Measurements from ENCODE around the gene RNF208. TPM values are rescaled to one million over a fixed set of nuclear protein-coding genes. Genes with fewer than 3 reads are reported as not detected.

Gene RNF208
- total RNA-seq, 1 donor: 0.45 TPM

GRCh38 chr9:137223078-137223970 lies 1.3 kb upstream of the RNF208 start:
- TF ChIP-seq, protein P1, sequence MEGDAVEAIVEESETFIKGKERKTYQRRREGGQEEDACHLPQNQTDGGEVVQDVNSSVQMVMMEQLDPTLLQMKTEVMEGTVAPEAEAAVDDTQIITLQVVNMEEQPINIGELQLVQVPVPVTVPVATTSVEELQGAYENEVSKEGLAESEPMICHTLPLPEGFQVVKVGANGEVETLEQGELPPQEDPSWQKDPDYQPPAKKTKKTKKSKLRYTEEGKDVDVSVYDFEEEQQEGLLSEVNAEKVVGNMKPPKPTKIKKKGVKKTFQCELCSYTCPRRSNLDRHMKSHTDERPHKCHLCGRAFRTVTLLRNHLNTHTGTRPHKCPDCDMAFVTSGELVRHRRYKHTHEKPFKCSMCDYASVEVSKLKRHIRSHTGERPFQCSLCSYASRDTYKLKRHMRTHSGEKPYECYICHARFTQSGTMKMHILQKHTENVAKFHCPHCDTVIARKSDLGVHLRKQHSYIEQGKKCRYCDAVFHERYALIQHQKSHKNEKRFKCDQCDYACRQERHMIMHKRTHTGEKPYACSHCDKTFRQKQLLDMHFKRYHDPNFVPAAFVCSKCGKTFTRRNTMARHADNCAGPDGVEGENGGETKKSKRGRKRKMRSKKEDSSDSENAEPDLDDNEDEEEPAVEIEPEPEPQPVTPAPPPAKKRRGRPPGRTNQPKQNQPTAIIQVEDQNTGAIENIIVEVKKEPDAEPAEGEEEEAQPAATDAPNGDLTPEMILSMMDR (IDR thresholded peaks at IDR 0.05; ENCODE audit: insufficient read depth, low read length): no peak
- H3K4me3 ChIP-seq (ENCODE audit: low read depth, low read length): peak overlapping the region; percentile 80
- DNase-seq (ENCODE audit: low read depth): peak; percentile 99

GRCh38 chr9:137221506-137222111 lies 431 bp downstream of the RNF208 start:
- TF ChIP-seq, protein P1 (IDR thresholded peaks at IDR 0.05; ENCODE audit: insufficient read depth, low read length): no peak
- peak overlapping the region; percentile 14 for H3K4me3 ChIP-seq (ENCODE audit: low read depth, low read length)
- no peak for DNase-seq (ENCODE audit: low read depth)

DNA sequence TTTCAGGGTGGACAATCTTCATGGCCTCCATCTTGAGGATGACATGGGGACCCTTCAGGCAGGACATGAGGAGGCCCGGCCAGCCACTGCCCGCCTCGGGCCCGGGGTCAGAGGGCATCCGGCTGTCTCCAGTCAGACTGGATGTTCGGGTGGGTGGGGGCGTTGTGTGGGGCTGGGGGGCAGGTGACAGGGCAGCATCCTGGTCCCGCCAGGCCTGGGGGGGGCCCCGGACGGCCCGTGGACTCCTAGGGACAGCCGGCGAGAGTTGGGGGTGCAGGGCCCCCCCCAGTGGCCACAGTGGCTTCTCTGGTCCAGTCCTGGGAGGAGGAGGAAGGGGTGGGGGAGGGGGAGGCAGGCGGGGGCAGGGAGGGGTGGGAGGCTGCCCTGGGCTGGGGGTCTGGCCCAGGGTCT lies 940 bp downstream of the RNF208 start:
- TF ChIP-seq, protein P1 (IDR thresholded peaks at IDR 0.05; ENCODE audit: insufficient read depth, low read length): no peak
- no peak for DNase-seq (ENCODE audit: low read depth)
- H3K4me3 ChIP-seq (ENCODE audit: low read depth, low read length): no peak overlapping the region

- TF ChIP-seq, protein P1 (IDR thresholded peaks at IDR 0.05; ENCODE audit: insufficient read depth, low read length): no peak
- no peak overlapping the region for H3K4me3 ChIP-seq (ENCODE audit: low read depth, low read length)
- DNase-seq (ENCODE audit: low read depth): no peak
Measured at GRCh38 chr9:137220317-137221094, 1.5 kb downstream of the RNF208 start.

- no peak for DNase-seq (ENCODE audit: low read depth)
- TF ChIP-seq, protein P1 (IDR thresholded peaks at IDR 0.05; ENCODE audit: insufficient read depth, low read length): no peak
- no peak overlapping the region for H3K4me3 ChIP-seq (ENCODE audit: low read depth, low read length)
Measured at GRCh38 chr9:137219757-137220316, 2.2 kb downstream of the RNF208 start.

- TF ChIP-seq, protein P1 (IDR thresholded peaks at IDR 0.05; ENCODE audit: insufficient read depth, low read length): no peak
- peak; percentile 55 for DNase-seq (ENCODE audit: low read depth)
- no peak overlapping the region for H3K4me3 ChIP-seq (ENCODE audit: low read depth, low read length)
Measured at GRCh38 chr9:137218754-137219271, 3.2 kb downstream of the RNF208 start.
